Glutamatergic neuron (in vitro differentiated cells): ENCODE measurements around the gene SKOR1. TPM values are rescaled to one million over a fixed set of nuclear protein-coding genes. Genes with fewer than 3 reads are reported as not detected.

ENCODE experiments used
- DNase-seq: peaks from one replicate; pipeline ENCODE4 v3.0.0; 2022
- H3K27ac Mint-ChIP-seq: one replicate; pipeline ENCODE4 v1.8.0; 2020; ENCODE audit warnings: mild to moderate bottlenecking, mixed read lengths, inconsistent platforms; ENCODE audit not compliant: unreplicated experiment
- H3K27me3 Mint-ChIP-seq: one replicate; pipeline ENCODE4 v1.8.0; 2020; ENCODE audit warnings: mild to moderate bottlenecking, moderate library complexity, mixed read lengths, inconsistent platforms; ENCODE audit not compliant: unreplicated experiment
- H3K36me3 Mint-ChIP-seq: one replicate; pipeline ENCODE4 v1.8.0; 2020; ENCODE audit warnings: mild to moderate bottlenecking, mixed read lengths, inconsistent platforms; ENCODE audit not compliant: unreplicated experiment
- H3K4me1 Mint-ChIP-seq: one replicate; pipeline ENCODE4 v1.8.0; 2020; ENCODE audit warnings: mild to moderate bottlenecking, low read depth, mixed read lengths, inconsistent platforms; ENCODE audit not compliant: unreplicated experiment
- H3K4me3 Mint-ChIP-seq: one replicate; pipeline ENCODE4 v1.8.0; 2020; ENCODE audit warnings: mild to moderate bottlenecking, mixed read lengths, inconsistent platforms; ENCODE audit not compliant: unreplicated experiment
- H3K9me3 Mint-ChIP-seq: one replicate; pipeline ENCODE4 v1.8.0; 2020; ENCODE audit warnings: mild to moderate bottlenecking, moderate library complexity, mixed read lengths, inconsistent platforms; ENCODE audit not compliant: unreplicated experiment
- CTCF ChIP-seq: fragments of 200-600 bp; sonication (generic); IDR thresholded peaks from one replicate; pipeline ENCODE4 v1.5.0; 2021; ENCODE audit not compliant: partially characterized antibody, unreplicated experiment
- total RNA-seq: library from RNA; stranded (reverse); fragmentation: NEBNext Ultra II Directional; extraction: Animal tissue kit (Norgen Biotek cat#: 25700); gene quantifications from one replicate; pipeline ENCODE4 v1.2.1, GENCODE V29; 2021; ENCODE audit not compliant: unreplicated experiment

SKOR1 gene
- total RNA-seq, 1 donor from 2014 or later, result 4.0 TPM

- H3K4me3 Mint-ChIP-seq, result no peak overlapping the region
- H3K27me3 Mint-ChIP-seq, result peaks cover 7% of the 10 kb centered on the region
- H3K4me1 Mint-ChIP-seq, result peaks cover 18% of the 10 kb centered on the region
- DNase-seq, result no peak
- H3K27ac Mint-ChIP-seq, result no peak overlapping the region
- peaks cover 3% of the 10 kb centered on the region for H3K36me3 Mint-ChIP-seq
- peaks cover 6% of the 10 kb centered on the region for H3K9me3 Mint-ChIP-seq
- no peak for TF ChIP-seq CTCF
Observed at GRCh38 chr15:67806536-67806935, 18.8 kb upstream of the SKOR1 start.

- no peak overlapping the region for H3K27ac Mint-ChIP-seq
- no peak for TF ChIP-seq CTCF
- peaks cover 7% of the 10 kb centered on the region for H3K27me3 Mint-ChIP-seq
- H3K9me3 Mint-ChIP-seq, result peaks cover 6% of the 10 kb centered on the region
- H3K4me3 Mint-ChIP-seq, result no peak overlapping the region
- H3K36me3 Mint-ChIP-seq, result no peaks in the 10 kb centered on the region
- H3K4me1 Mint-ChIP-seq, result peaks cover 16% of the 10 kb centered on the region
- no peak for DNase-seq
Observed at GRCh38 chr15:67807141-67807540, 18.2 kb upstream of the SKOR1 start.

GRCh38 chr15:67807836-67808235 is 17.5 kb upstream of the SKOR1 start:
- H3K27me3 Mint-ChIP-seq, result peaks cover 4% of the 10 kb centered on the region
- no peak overlapping the region for H3K4me3 Mint-ChIP-seq
- peaks cover 16% of the 10 kb centered on the region for H3K4me1 Mint-ChIP-seq
- H3K36me3 Mint-ChIP-seq, result no peaks in the 10 kb centered on the region
- no peak overlapping the region for H3K27ac Mint-ChIP-seq
- no peak for TF ChIP-seq CTCF
- H3K9me3 Mint-ChIP-seq, result peaks cover 6% of the 10 kb centered on the region
- DNase-seq, result no peak

- Mint-ChIP-seq H3K9me3 (peaks cover 5% of the 10 kb centered on the region), H3K4me3 (no peak overlapping the region), H3K27me3 (peaks cover 4% of the 10 kb centered on the region), H3K27ac (no peak overlapping the region), H3K4me1 (peaks cover 13% of the 10 kb centered on the region), H3K36me3 (no peaks in the 10 kb centered on the region)
- no peak for TF ChIP-seq CTCF
- no peak for DNase-seq
Observed at GRCh38 chr15:67808821-67809220, 16.5 kb upstream of the SKOR1 start.

- TF ChIP-seq CTCF, result no peak
- DNase-seq, result no peak
- H3K4me3 Mint-ChIP-seq, result no peak overlapping the region
- H3K27me3 Mint-ChIP-seq, result peaks cover 4% of the 10 kb centered on the region
- H3K36me3 Mint-ChIP-seq, result no peaks in the 10 kb centered on the region
- peaks cover 8% of the 10 kb centered on the region for H3K4me1 Mint-ChIP-seq
- no peak overlapping the region for H3K27ac Mint-ChIP-seq
- peaks cover 4% of the 10 kb centered on the region for H3K9me3 Mint-ChIP-seq
Observed at GRCh38 chr15:67809441-67809840, 15.9 kb upstream of the SKOR1 start.
